ENCODE data around the gene SAE1. TPM values are rescaled to one million over a fixed set of nuclear protein-coding genes. Genes with fewer than 3 reads are reported as not detected.
A peak's percentile ranks its signal among the peaks of the same experiment; 100 is the strongest.

SAE1 gene
- total RNA-seq, 1 experiment from 2014 or later = 234 TPM

- Histone ChIP-seq H3T11ph (ENCODE audit: low read length) (no peak overlapping the region), H2AFZ (ENCODE audit: low read length) (no peak overlapping the region), H3K4me2 (ENCODE audit: insufficient read depth, insufficient read length, low read length) (no peak overlapping the region), H4K8ac (replicated peaks; ENCODE audit: insufficient read length, low read depth, low read length) (no peak overlapping the region), H3K79me2 (ENCODE audit: insufficient read depth, low read length) (peaks cover 23% of the 10 kb centered on the region; the same call in 1 of the 2 replicates), H3K79me1 (ENCODE audit: insufficient read depth, low read depth, low read length, poor library complexity, severe bottlenecking) (peaks cover 3% of the 10 kb centered on the region), H3K4me1 (ENCODE audit: insufficient read depth, low read length) (peaks cover 11% of the 10 kb centered on the region), H4K91ac (ENCODE audit: insufficient read length, low read depth, low read length) (no peak overlapping the region), H3K9ac (ENCODE audit: extremely low read depth, insufficient read length, low read length) (no peak overlapping the region), H3K14ac (ENCODE audit: insufficient read depth, low read length) (no peak overlapping the region), H3K23me2 (ENCODE audit: insufficient read length, low read depth, low read length, poor library complexity, severe bottlenecking) (peaks cover 15% of the 10 kb centered on the region), H3K23ac (ENCODE audit: insufficient read length, low read depth, low read length) (no peak overlapping the region), H4K20me1 (ENCODE audit: control insufficient read depth, insufficient read depth, insufficient read length) (no peaks in the 10 kb centered on the region), H3K27ac (ENCODE audit: insufficient read length, low read depth, low read length) (no peak overlapping the region), H3K27me3 (ENCODE audit: insufficient read depth, low read length) (no peaks in the 10 kb centered on the region), H4K5ac (ENCODE audit: insufficient read length, low read depth, low read length) (no peak overlapping the region), H2BK120ac (ENCODE audit: low read depth, low read length, poor library complexity, severe bottlenecking) (no peak overlapping the region), H2BK5ac (ENCODE audit: insufficient read length, low read length) (no peak overlapping the region), H2BK15ac (ENCODE audit: low read depth, low read length) (no peak overlapping the region), H3K18ac (ENCODE audit: insufficient read length, low read depth, low read length) (no peak overlapping the region), H2BK20ac (ENCODE audit: low read depth, low read length, poor library complexity, severe bottlenecking) (no peak overlapping the region), H2AK5ac (ENCODE audit: insufficient read length, low read length) (no peak overlapping the region), H3K56ac (ENCODE audit: insufficient read length, low read depth, low read length) (no peak overlapping the region), H3K9me3 (ENCODE audit: control insufficient read depth, low read depth, low read length) (no peaks in the 10 kb centered on the region), H3K4ac (ENCODE audit: low read depth, low read length) (no peak overlapping the region), H2BK12ac (ENCODE audit: insufficient read length, low read depth, low read length) (no peak overlapping the region)
- H3K4me1 Mint-ChIP-seq = peaks cover 44 to 49% of the 10 kb centered on the region in 2 experiments
- H3K36me3 Mint-ChIP-seq (ENCODE audit: insufficient read depth in 1 of 3, low read depth in 3 of 3) = peaks cover 17 to 43% (median 36%) of the 10 kb centered on the region in 3 experiments
- TF ChIP-seq, protein P1, sequence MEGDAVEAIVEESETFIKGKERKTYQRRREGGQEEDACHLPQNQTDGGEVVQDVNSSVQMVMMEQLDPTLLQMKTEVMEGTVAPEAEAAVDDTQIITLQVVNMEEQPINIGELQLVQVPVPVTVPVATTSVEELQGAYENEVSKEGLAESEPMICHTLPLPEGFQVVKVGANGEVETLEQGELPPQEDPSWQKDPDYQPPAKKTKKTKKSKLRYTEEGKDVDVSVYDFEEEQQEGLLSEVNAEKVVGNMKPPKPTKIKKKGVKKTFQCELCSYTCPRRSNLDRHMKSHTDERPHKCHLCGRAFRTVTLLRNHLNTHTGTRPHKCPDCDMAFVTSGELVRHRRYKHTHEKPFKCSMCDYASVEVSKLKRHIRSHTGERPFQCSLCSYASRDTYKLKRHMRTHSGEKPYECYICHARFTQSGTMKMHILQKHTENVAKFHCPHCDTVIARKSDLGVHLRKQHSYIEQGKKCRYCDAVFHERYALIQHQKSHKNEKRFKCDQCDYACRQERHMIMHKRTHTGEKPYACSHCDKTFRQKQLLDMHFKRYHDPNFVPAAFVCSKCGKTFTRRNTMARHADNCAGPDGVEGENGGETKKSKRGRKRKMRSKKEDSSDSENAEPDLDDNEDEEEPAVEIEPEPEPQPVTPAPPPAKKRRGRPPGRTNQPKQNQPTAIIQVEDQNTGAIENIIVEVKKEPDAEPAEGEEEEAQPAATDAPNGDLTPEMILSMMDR (conservative IDR thresholded peaks at IDR 0.05) = no peak
- peak overlapping the region in 2 of 3 experiments; percentile 21 to 60; a peak in 4 of 7 replicates for H3K27ac Mint-ChIP-seq
- WGBS (ENCODE audit: extremely low coverage, insufficient read length, low lambda C conversion rate) = no CpG with 5 or more reads among the region's 2 CpGs
- H3K4me3 Mint-ChIP-seq = no peak overlapping the region
- H3K27me3 Mint-ChIP-seq (ENCODE audit: low read depth) = no peaks in the 10 kb centered on the region
- no peaks in the 10 kb centered on the region for H3K9me3 Mint-ChIP-seq
- DNase-seq = no peak
Measured at GRCh38 chr19:47105874-47106273, 24.8 kb upstream of the SAE1 start.

Measured in H9 (cell line).